SK-N-SH treated with all-trans-retinoic acid at 6 μM for 48 hours (cell line): Measurements from ENCODE around the gene MMS19.

Experiments
- ATAC-seq: fragments of 200-7000 bp; cut with Tn5 transposase; 3 replicates; pipeline ENCODE4 v1.9.1; 2020; ENCODE audit warnings: mild to moderate bottlenecking, moderate library complexity
- ARNTL ChIP-seq: fragments of 450-650 bp; formaldehyde crosslinking; IDR thresholded peaks from 2 replicates; pipeline ENCODE4 v1.5.0; 2020; ENCODE audit warnings: low read depth, mild to moderate bottlenecking, moderate library complexity, borderline replicate concordance
- BACH2 ChIP-seq: fragments of 250-450 bp; sonication (Bioruptor Pico); IDR thresholded peaks from 2 replicates; pipeline ENCODE4 v1.9.0; 2021; ENCODE audit warnings: mild to moderate bottlenecking, borderline replicate concordance
- CREB5 ChIP-seq: fragments of 250-450 bp; sonication (Bioruptor Pico); IDR thresholded peaks from 2 replicates; pipeline ENCODE4 v1.5.1; 2020; ENCODE audit warnings: low read depth, mild to moderate bottlenecking, moderate library complexity
- CSDC2 ChIP-seq: fragments of 250-450 bp; sonication (Bioruptor Pico); IDR thresholded peaks from 2 replicates; pipeline ENCODE4 v1.5.0; 2020; ENCODE audit warnings: mild to moderate bottlenecking, moderate library complexity
- CSRNP3 ChIP-seq: fragments of 250-450 bp; sonication (Bioruptor Pico); IDR thresholded peaks from 2 replicates; pipeline ENCODE4 v1.5.1; 2021; ENCODE audit warnings: mild to moderate bottlenecking, moderate library complexity
- ESRRG ChIP-seq: fragments of 250-450 bp; sonication (Bioruptor Pico); IDR thresholded peaks from 2 replicates; pipeline ENCODE4 v1.6.1; 2021; ENCODE audit warnings: mild to moderate bottlenecking
- GLIS3 ChIP-seq: fragments of 250-450 bp; sonication (Bioruptor Pico); IDR thresholded peaks from 2 replicates; pipeline ENCODE4 v1.5.0; 2020; ENCODE audit warnings: mild to moderate bottlenecking, moderate library complexity
- ISL1 ChIP-seq: fragments of 250-450 bp; sonication (Bioruptor Pico); IDR thresholded peaks from 2 replicates; pipeline ENCODE4 v2.1.2; 2022; ENCODE audit warnings: mild to moderate bottlenecking, moderate library complexity
- OSR1 ChIP-seq: fragments of 250-450 bp; sonication (Bioruptor Pico); IDR thresholded peaks from 2 replicates; pipeline ENCODE4 v1.8.0; 2022; ENCODE audit warnings: moderate library complexity, mild to moderate bottlenecking, inconsistent platforms
- POU6F1 ChIP-seq: fragments of 250-450 bp; sonication (Bioruptor Pico); IDR thresholded peaks from 2 replicates; pipeline ENCODE4 v1.8.0; 2021; ENCODE audit warnings: low read depth, mild to moderate bottlenecking, moderate library complexity, borderline replicate concordance
- PPARA ChIP-seq: fragments of 250-450 bp; sonication (Bioruptor Pico); IDR thresholded peaks from 2 replicates; pipeline ENCODE4 v1.5.0; 2020; ENCODE audit warnings: mild to moderate bottlenecking, borderline replicate concordance
- RARB ChIP-seq: fragments of 250-450 bp; sonication (Bioruptor Pico); IDR thresholded peaks from 2 replicates; pipeline ENCODE4 v1.8.0; 2021; ENCODE audit warnings: mild to moderate bottlenecking, moderate library complexity
- SNAI2 ChIP-seq: fragments of 250-450 bp; sonication (Bioruptor Pico); IDR thresholded peaks from 2 replicates; pipeline ENCODE4 v1.5.0; 2020; ENCODE audit warnings: mild to moderate bottlenecking, moderate library complexity
- TCF4 ChIP-seq: fragments of 250-450 bp; sonication (Bioruptor Pico); IDR thresholded peaks from 2 replicates; pipeline ENCODE4 v1.8.0; 2021; ENCODE audit warnings: mild to moderate bottlenecking, moderate library complexity, borderline replicate concordance
- TOX ChIP-seq: fragments of 250-450 bp; sonication (Bioruptor Pico); IDR thresholded peaks from 2 replicates; pipeline ENCODE4 v1.8.0; 2021; ENCODE audit warnings: mild to moderate bottlenecking, moderate library complexity, borderline replicate concordance
- TSHZ2 ChIP-seq: fragments of 250-450 bp; sonication (Bioruptor Pico); IDR thresholded peaks from 2 replicates; pipeline ENCODE4 v1.5.0; 2020; ENCODE audit warnings: mild to moderate bottlenecking, moderate library complexity
- ZC3H10 ChIP-seq: fragments of 250-450 bp; sonication (Bioruptor Pico); IDR thresholded peaks from 2 replicates; pipeline ENCODE4 v1.5.1; 2021; ENCODE audit warnings: mild to moderate bottlenecking, moderate library complexity
- ZFP3 ChIP-seq: fragments of 250-450 bp; sonication (Bioruptor Pico); IDR thresholded peaks from 2 replicates; pipeline ENCODE4 v1.5.0; 2020; ENCODE audit warnings: mild to moderate bottlenecking, moderate library complexity
- ZFP30 ChIP-seq: fragments of 450-650 bp; formaldehyde crosslinking; IDR thresholded peaks from 2 replicates; pipeline ENCODE4 v1.5.0; 2022; ENCODE audit warnings: mild to moderate bottlenecking, moderate library complexity
- ZNF565 ChIP-seq: fragments of 450-650 bp; formaldehyde crosslinking; conservative IDR thresholded peaks from 2 replicates; pipeline ENCODE4 v1.5.0; 2020; ENCODE audit warnings: low read depth, mild to moderate bottlenecking, moderate library complexity
- ZNF70 ChIP-seq: fragments of 450-650 bp; formaldehyde crosslinking; IDR thresholded peaks from 2 replicates; pipeline ENCODE4 v1.5.0; 2020; ENCODE audit warnings: mild to moderate bottlenecking, moderate library complexity
- ZNF8 ChIP-seq: fragments of 450-650 bp; formaldehyde crosslinking; IDR thresholded peaks from 2 replicates; pipeline ENCODE4 v1.5.0; 2020; ENCODE audit warnings: mild to moderate bottlenecking, moderate library complexity
- TF ChIP-seq, protein P1 (sequence below): fragments of 250-450 bp; sonication (Bioruptor Pico); IDR thresholded peaks from 2 replicates; pipeline ENCODE4 v1.8.0; 2020; ENCODE audit warnings: mild to moderate bottlenecking, moderate library complexity, borderline replicate concordance

Gene MMS19

DNA sequence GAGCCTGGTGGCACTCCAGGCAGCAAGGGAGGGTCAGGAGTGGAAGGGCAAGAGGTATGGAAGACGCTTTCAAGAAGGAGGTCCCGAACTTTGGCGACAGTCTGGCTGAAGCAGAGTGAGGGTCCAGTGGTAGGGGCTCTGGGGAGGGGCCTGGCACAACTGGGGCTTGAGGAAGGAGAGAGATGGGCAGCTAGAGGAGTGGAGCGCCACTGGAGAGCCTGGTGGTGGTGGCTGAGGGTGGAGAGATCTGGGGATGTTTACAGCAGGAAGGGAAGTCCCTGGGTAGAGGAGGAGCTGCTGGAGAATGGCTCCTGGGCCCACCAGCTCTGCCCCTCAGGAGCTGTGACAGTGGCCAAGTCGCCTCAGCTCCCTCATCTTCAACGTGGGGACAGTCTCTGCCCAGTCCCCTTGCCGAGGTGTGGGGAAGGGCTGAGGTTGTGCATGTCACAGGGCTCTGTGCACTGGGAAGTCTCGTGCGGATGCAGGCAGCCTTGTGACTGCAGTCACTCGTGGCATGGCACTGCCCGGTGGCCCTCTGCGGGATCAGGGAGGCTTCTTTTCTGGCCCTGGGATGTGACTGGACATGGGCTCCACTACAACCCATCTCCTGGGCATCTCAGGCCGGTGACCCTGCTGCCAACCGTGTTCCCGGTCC lies 19.0 kb upstream of the MMS19 start (continued):
- TF ChIP-seq, protein P1, sequence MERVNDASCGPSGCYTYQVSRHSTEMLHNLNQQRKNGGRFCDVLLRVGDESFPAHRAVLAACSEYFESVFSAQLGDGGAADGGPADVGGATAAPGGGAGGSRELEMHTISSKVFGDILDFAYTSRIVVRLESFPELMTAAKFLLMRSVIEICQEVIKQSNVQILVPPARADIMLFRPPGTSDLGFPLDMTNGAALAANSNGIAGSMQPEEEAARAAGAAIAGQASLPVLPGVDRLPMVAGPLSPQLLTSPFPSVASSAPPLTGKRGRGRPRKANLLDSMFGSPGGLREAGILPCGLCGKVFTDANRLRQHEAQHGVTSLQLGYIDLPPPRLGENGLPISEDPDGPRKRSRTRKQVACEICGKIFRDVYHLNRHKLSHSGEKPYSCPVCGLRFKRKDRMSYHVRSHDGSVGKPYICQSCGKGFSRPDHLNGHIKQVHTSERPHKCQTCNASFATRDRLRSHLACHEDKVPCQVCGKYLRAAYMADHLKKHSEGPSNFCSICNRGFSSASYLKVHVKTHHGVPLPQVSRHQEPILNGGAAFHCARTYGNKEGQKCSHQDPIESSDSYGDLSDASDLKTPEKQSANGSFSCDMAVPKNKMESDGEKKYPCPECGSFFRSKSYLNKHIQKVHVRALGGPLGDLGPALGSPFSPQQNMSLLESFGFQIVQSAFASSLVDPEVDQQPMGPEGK (CRISPR knock-in tag), result no peak

DNA sequence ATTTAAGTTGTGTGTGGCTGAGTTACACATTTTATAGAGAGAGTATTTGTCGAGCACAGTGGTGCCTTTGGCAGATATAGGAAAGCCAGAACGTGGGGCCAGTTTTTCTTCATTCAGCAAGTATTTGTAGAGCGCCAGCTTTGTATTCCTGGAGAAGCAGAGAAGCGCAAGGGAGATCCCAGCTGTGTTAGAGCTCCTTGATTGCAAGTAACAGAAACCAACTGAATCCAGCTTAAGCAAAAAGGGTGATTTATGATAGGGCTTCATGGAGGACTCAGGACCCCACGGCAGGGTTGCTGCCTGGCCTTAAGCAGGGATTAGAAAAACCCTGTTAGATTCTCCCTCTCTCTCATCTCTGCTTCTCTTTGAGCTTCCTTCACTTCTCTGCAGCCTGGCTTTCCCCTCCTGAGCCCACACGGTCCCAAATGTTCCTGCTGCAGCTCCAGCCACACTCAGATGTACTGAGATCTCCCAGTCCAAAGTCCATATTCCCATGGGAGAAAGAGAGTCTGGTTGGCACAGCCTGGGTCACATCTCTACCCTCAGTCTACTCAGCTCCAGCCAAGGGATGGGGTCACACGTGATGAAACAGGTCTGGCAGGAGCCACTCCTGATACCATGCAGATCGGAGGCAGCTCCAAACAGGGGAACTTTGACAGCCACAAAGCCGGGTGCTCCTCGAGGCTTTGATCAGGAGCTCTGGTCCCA lies 17.2 kb upstream of the MMS19 start:
- no peak for ATAC-seq
- TF ChIP-seq CSRNP3 (CRISPR knock-in tag) (no peak), CREB5 (no peak), ARNTL (CRISPR knock-in tag) (no peak), ZFP30 (CRISPR knock-in tag) (no peak), TCF4 (CRISPR knock-in tag) (no peak), ZNF70 (CRISPR knock-in tag) (no peak), ZFP3 (CRISPR knock-in tag) (no peak), PPARA (CRISPR knock-in tag) (no peak), POU6F1 (CRISPR knock-in tag) (no peak), SNAI2 (CRISPR knock-in tag) (no peak), GLIS3 (CRISPR knock-in tag) (no peak), OSR1 (no peak), CSDC2 (CRISPR knock-in tag) (no peak), ISL1 (CRISPR knock-in tag) (no peak), TOX (CRISPR knock-in tag) (no peak), ESRRG (CRISPR knock-in tag) (no peak), BACH2 (CRISPR knock-in tag) (no peak)

DNA sequence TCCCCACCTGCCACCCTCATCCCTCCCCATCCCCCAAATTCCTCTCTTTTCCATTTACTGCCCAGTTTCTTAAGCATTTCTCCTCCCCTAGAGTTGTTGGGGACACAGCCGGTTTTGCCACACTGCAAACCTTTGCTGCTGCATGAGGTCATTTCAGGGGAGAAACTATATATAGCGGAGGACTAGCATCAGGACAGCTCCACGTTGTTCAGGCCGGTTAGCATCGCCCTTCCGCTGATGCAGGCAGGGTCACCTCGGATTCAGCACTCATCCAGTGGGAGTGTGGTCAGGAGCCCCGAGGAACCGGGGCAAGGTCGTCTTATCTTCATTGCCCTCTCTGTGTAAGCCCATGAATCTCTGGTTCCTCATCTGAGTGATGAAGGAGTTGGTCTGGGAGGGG lies 16.1 kb upstream of the MMS19 start:
- ATAC-seq, result no peak
- TF ChIP-seq ZC3H10 (no peak), ZNF565 (CRISPR knock-in tag) (no peak), BACH2 (CRISPR knock-in tag) (no peak), CSRNP3 (CRISPR knock-in tag) (no peak), SNAI2 (CRISPR knock-in tag) (no peak), ZFP3 (CRISPR knock-in tag) (no peak), PPARA (CRISPR knock-in tag) (no peak), ZNF8 (no peak), CREB5 (no peak), TSHZ2 (CRISPR knock-in tag) (no peak), OSR1 (no peak), RARB (no peak), TCF4 (CRISPR knock-in tag) (no peak), ZFP30 (CRISPR knock-in tag) (no peak)
- TF ChIP-seq, protein P1 (CRISPR knock-in tag), result no peak
